ENCODE measurements around the gene TERF2IP. TPM values are rescaled to one million over a fixed set of nuclear protein-coding genes. Genes with fewer than 3 reads are reported as not detected.
A peak's percentile ranks its signal among the peaks of the same experiment; 100 is the strongest.

TERF2IP gene
- total and polyA plus RNA-seq, 9 of the 15 experiments (the other 6 are each of a cell fraction or from before 2014, with no cell fraction given): 14.5 to 64.2 (median 47.0) TPM

DNA sequence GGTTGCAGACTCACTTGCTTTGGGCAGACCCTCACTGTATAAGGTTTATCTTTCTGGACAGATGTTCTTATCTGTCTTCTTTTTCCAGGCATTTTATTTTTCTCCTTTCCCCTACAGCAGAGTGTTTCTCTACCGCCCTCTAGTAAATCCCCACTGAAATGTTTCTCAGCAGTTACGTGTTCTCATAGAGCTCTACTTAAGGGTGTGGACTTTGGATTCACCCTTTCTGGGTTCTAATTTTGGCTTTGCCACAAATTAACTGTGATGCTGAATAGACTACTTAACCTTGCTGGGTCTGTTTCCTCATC, 26.4 kb upstream of the TERF2IP start (continued):
- TF ChIP-seq ZMIZ1 (IDR thresholded peaks at IDR 0.05; ENCODE audit: low read depth in 2 of 2, low read length in 2 of 2) (no peak), NCOA2 (IDR thresholded peaks at IDR 0.05; ENCODE audit: partially characterized antibody in 2 of 2) (peak in 1 of 2 experiments; percentile 36), ZNF655 (CRISPR knock-in tag; IDR thresholded peaks at IDR 0.05) (no peak), IFI16 (CRISPR knock-in tag; IDR thresholded peaks at IDR 0.05) (no peak), FOXK1 (CRISPR knock-in tag; IDR thresholded peaks at IDR 0.05; ENCODE audit: borderline replicate concordance) (no peak), JUN (IDR thresholded peaks at IDR 0.05; ENCODE audit: borderline replicate concordance, low read depth, low read length) (no peak), JUN (CRISPR knock-in tag; IDR thresholded peaks at IDR 0.05; ENCODE audit: borderline replicate concordance) (no peak), CBX3 (IDR thresholded peaks at IDR 0.05; ENCODE audit: borderline replicate concordance in 1 of 2, low read length in 2 of 2) (0 out of 3 replicates have a peak, but pooled peaks of 1 of the 2 experiments have one; percentile 17), SIRT6 (IDR thresholded peaks at IDR 0.05; ENCODE audit: low read depth, low read length) (no peak), NFIC (IDR thresholded peaks at IDR 0.05) (peak; percentile 80), E2F6 (IDR thresholded peaks at IDR 0.05; ENCODE audit: borderline replicate concordance in 1 of 2, extremely low read depth in 1 of 2, insufficient read depth in 1 of 2, insufficient read length in 1 of 2, low read depth in 1 of 2, low read length in 1 of 2, poor library complexity in 1 of 2, severe bottlenecking in 1 of 2) (no peak), MLLT1 (IDR thresholded peaks at IDR 0.05) (peak in 1 of 2 experiments; percentile 24; a peak in 1 of 4 replicates), LEF1 (IDR thresholded peaks at IDR 0.05) (no peak), ZNF134 (CRISPR knock-in tag; conservative IDR thresholded peaks at IDR 0.05) (peak; percentile 59; the same call in 1 of the 2 replicates), TAF1 (IDR thresholded peaks at IDR 0.05; ENCODE audit: control insufficient read depth, extremely low read depth, insufficient read depth, low read length, severe bottlenecking) (no peak), HDAC2 (IDR thresholded peaks at IDR 0.05) (peak; percentile 80)
- TF ChIP-seq, protein P1, sequence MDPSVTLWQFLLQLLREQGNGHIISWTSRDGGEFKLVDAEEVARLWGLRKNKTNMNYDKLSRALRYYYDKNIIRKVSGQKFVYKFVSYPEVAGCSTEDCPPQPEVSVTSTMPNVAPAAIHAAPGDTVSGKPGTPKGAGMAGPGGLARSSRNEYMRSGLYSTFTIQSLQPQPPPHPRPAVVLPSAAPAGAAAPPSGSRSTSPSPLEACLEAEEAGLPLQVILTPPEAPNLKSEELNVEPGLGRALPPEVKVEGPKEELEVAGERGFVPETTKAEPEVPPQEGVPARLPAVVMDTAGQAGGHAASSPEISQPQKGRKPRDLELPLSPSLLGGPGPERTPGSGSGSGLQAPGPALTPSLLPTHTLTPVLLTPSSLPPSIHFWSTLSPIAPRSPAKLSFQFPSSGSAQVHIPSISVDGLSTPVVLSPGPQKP (CRISPR knock-in tag; IDR thresholded peaks at IDR 0.05): no peak
- TF ChIP-seq, protein P2, sequence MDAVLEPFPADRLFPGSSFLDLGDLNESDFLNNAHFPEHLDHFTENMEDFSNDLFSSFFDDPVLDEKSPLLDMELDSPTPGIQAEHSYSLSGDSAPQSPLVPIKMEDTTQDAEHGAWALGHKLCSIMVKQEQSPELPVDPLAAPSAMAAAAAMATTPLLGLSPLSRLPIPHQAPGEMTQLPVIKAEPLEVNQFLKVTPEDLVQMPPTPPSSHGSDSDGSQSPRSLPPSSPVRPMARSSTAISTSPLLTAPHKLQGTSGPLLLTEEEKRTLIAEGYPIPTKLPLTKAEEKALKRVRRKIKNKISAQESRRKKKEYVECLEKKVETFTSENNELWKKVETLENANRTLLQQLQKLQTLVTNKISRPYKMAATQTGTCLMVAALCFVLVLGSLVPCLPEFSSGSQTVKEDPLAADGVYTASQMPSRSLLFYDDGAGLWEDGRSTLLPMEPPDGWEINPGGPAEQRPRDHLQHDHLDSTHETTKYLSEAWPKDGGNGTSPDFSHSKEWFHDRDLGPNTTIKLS (IDR thresholded peaks at IDR 0.05; ENCODE audit: borderline replicate concordance, low read depth): no peak

Measured in K562 (cell line).